A549 (cell line): ENCODE results near the gene ITM2C.

Source experiments
- HDAC2 ChIP-seq: fragments of 200-600 bp; sonication (generic); IDR thresholded peaks from 2 replicates; pipeline ENCODE4 v1.6.1; 2016
- JUNB ChIP-seq: fragments of >200 bp; sonication (Bioruptor Twin); formaldehyde crosslinking; IDR thresholded peaks from 2 replicates; pipeline ENCODE4 v1.6.1; 2016
- MAFK ChIP-seq: fragments of 450-650 bp; IDR thresholded peaks from 2 replicates; pipeline ENCODE4 v1.6.1; 2014; ENCODE audit not compliant: partially characterized antibody
- POLR2A ChIP-seq: IDR thresholded peaks from 2 replicates; pipeline ENCODE4 v1.6.1; 2012; ENCODE audit warnings: mild to moderate bottlenecking, low read length
- RAD21 ChIP-seq, 2 experiments: fragments of >200 bp in 1 of 2; sonication (Bioruptor Twin) in 1 of 2; formaldehyde crosslinking in 1 of 2; IDR thresholded peaks in 1 of 2; conservative IDR thresholded peaks in 1 of 2; 2 replicates in 1 of 2; 3 replicates in 1 of 2; pipeline ENCODE4 v1.6.1; 2012 to 2018; ENCODE audit warnings: inconsistent platforms in 1 of 2
- RARB ChIP-seq: fragments of 250-450 bp; sonication (Bioruptor Pico); IDR thresholded peaks from 2 replicates; pipeline ENCODE4 v1.8.0; 2021; ENCODE audit warnings: mild to moderate bottlenecking, moderate library complexity
- RCOR1 ChIP-seq: fragments of 150-350 bp; IDR thresholded peaks from 2 replicates; pipeline ENCODE4 v1.6.1; 2014; ENCODE audit warnings: antibody characterized with exemption, low read length, low read depth
- SMC3 ChIP-seq: fragments of >200 bp; sonication (Bioruptor Twin); formaldehyde crosslinking; IDR thresholded peaks from 3 replicates; pipeline ENCODE4 v1.6.1; 2018; ENCODE audit warnings: inconsistent platforms
- TFCP2L1 ChIP-seq: fragments of 250-450 bp; sonication (Bioruptor Pico); IDR thresholded peaks from 2 replicates; pipeline ENCODE4 v1.5.0; 2021; ENCODE audit warnings: mild to moderate bottlenecking
- TF ChIP-seq, protein P1 (sequence below): IDR thresholded peaks from 2 replicates; pipeline ENCODE4 v1.6.1; 2012
- TF ChIP-seq, protein P2 (sequence below): fragments of 200-600 bp; sonication (generic); IDR thresholded peaks from 2 replicates; pipeline ENCODE4 v1.6.1; 2016; ENCODE audit warnings: antibody characterized with exemption, mild to moderate bottlenecking, moderate library complexity
- TF ChIP-seq, protein P3 (sequence below): fragments of 150-350 bp; IDR thresholded peaks from 2 replicates; pipeline ENCODE4 v1.6.1; 2014; ENCODE audit warnings: low read depth, mild to moderate bottlenecking, low read length
- TF ChIP-seq, protein P4 (sequence below): fragments of >200 bp; sonication (Bioruptor Twin); formaldehyde crosslinking; IDR thresholded peaks from 3 replicates; pipeline ENCODE4 v1.5.1; 2016

DNA sequence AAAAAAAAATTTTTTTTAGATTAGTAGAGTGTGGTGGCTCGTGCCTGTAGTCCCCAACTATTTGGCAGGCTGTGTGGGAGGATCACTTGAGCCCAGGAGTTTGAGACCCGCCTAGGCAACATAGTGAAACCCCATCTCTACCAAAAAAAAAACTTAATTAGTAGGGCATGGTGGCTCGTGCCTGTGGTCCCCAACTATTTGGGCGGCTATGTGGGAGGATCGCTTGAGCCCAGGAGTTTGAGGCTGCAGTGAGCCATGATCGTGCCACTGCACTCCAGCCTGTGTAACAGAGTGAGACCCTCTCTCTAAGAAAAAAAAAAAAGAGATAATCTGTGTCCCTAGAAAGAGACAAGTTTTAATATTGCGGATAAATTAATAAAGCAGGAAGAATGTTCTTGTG, 51.5 kb downstream of the ITM2C start:
- TF ChIP-seq, protein P1, sequence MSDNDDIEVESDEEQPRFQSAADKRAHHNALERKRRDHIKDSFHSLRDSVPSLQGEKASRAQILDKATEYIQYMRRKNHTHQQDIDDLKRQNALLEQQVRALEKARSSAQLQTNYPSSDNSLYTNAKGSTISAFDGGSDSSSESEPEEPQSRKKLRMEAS: no peak
- TF ChIP-seq RAD21 (conservative IDR thresholded peaks at IDR 0.05 in 1 of 2, IDR thresholded peaks at IDR 0.05 in 1 of 2): no peak
- TF ChIP-seq, protein P2, sequence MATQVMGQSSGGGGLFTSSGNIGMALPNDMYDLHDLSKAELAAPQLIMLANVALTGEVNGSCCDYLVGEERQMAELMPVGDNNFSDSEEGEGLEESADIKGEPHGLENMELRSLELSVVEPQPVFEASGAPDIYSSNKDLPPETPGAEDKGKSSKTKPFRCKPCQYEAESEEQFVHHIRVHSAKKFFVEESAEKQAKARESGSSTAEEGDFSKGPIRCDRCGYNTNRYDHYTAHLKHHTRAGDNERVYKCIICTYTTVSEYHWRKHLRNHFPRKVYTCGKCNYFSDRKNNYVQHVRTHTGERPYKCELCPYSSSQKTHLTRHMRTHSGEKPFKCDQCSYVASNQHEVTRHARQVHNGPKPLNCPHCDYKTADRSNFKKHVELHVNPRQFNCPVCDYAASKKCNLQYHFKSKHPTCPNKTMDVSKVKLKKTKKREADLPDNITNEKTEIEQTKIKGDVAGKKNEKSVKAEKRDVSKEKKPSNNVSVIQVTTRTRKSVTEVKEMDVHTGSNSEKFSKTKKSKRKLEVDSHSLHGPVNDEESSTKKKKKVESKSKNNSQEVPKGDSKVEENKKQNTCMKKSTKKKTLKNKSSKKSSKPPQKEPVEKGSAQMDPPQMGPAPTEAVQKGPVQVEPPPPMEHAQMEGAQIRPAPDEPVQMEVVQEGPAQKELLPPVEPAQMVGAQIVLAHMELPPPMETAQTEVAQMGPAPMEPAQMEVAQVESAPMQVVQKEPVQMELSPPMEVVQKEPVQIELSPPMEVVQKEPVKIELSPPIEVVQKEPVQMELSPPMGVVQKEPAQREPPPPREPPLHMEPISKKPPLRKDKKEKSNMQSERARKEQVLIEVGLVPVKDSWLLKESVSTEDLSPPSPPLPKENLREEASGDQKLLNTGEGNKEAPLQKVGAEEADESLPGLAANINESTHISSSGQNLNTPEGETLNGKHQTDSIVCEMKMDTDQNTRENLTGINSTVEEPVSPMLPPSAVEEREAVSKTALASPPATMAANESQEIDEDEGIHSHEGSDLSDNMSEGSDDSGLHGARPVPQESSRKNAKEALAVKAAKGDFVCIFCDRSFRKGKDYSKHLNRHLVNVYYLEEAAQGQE: no peak
- TF ChIP-seq, protein P3, sequence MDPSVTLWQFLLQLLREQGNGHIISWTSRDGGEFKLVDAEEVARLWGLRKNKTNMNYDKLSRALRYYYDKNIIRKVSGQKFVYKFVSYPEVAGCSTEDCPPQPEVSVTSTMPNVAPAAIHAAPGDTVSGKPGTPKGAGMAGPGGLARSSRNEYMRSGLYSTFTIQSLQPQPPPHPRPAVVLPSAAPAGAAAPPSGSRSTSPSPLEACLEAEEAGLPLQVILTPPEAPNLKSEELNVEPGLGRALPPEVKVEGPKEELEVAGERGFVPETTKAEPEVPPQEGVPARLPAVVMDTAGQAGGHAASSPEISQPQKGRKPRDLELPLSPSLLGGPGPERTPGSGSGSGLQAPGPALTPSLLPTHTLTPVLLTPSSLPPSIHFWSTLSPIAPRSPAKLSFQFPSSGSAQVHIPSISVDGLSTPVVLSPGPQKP: no peak
- TF ChIP-seq, protein P4, sequence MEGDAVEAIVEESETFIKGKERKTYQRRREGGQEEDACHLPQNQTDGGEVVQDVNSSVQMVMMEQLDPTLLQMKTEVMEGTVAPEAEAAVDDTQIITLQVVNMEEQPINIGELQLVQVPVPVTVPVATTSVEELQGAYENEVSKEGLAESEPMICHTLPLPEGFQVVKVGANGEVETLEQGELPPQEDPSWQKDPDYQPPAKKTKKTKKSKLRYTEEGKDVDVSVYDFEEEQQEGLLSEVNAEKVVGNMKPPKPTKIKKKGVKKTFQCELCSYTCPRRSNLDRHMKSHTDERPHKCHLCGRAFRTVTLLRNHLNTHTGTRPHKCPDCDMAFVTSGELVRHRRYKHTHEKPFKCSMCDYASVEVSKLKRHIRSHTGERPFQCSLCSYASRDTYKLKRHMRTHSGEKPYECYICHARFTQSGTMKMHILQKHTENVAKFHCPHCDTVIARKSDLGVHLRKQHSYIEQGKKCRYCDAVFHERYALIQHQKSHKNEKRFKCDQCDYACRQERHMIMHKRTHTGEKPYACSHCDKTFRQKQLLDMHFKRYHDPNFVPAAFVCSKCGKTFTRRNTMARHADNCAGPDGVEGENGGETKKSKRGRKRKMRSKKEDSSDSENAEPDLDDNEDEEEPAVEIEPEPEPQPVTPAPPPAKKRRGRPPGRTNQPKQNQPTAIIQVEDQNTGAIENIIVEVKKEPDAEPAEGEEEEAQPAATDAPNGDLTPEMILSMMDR: no peak
- TF ChIP-seq RCOR1: no peak
- TF ChIP-seq TFCP2L1 (CRISPR knock-in tag): no peak
- TF ChIP-seq SMC3: no peak
- TF ChIP-seq HDAC2: no peak
- no peak for TF ChIP-seq RARB (CRISPR knock-in tag)
- no peak for TF ChIP-seq JUNB
- no peak for TF ChIP-seq MAFK
- TF ChIP-seq POLR2A: no peak
